Fibroblast of lung (primary cell): ENCODE results near the gene ABHD6.

Experiments
- EZH2 ChIP-seq: IDR thresholded peaks from 2 replicates; pipeline ENCODE4 v1.5.1; 2012; ENCODE audit warnings: low read length, control low read depth, mild to moderate bottlenecking; ENCODE audit errors: missing control alignments
- TF ChIP-seq, protein P1 (sequence below), 2 donors: IDR thresholded peaks in 1 of 2; conservative IDR thresholded peaks in 1 of 2; 1 replicate in 1 of 2; 2 replicates in 1 of 2; pipeline ENCODE4 v1.5.1; 2011 to 2012; ENCODE audit warnings: low read length in 2 of 2, control low read depth in 1 of 2, inconsistent platforms in 1 of 2, low read depth in 1 of 2, mild to moderate bottlenecking in 1 of 2

DNA sequence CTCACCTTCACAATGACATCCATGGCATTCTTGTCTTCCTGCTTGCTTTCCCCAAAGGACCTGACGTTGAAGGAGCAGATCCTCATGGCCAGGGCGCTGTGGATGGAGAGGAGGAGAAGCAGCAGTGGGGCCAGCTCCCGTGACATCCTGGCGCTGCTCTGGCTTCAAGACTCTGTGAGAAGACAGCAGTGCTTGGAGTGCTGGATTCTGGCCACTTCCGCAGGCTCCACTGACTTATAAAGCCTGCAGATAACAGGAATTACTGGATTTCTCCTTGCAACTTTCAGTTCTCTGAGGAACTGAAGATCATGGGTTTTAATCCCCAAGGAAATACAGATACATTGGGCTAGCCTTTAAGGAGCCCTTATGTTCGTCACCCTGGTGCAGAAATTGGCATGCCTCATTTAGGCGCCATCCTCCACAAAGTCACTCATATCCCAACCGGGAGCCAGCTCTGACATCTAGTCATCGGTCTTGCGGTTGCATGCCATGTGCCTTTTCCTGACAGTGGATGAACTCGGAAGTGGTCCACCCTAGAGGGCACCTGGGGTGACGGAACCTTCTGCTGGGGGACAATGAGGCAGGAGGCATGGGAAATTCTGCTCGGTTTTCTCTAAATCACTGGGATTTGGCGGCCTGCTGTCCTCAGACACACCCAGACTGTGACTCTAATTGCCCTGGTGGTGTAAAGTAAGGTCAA lies 26.7 kb upstream of the ABHD6 start, which contains the start of gene DNASE1L3:
- TF ChIP-seq, protein P1, sequence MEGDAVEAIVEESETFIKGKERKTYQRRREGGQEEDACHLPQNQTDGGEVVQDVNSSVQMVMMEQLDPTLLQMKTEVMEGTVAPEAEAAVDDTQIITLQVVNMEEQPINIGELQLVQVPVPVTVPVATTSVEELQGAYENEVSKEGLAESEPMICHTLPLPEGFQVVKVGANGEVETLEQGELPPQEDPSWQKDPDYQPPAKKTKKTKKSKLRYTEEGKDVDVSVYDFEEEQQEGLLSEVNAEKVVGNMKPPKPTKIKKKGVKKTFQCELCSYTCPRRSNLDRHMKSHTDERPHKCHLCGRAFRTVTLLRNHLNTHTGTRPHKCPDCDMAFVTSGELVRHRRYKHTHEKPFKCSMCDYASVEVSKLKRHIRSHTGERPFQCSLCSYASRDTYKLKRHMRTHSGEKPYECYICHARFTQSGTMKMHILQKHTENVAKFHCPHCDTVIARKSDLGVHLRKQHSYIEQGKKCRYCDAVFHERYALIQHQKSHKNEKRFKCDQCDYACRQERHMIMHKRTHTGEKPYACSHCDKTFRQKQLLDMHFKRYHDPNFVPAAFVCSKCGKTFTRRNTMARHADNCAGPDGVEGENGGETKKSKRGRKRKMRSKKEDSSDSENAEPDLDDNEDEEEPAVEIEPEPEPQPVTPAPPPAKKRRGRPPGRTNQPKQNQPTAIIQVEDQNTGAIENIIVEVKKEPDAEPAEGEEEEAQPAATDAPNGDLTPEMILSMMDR (conservative IDR thresholded peaks at IDR 0.05 in 1 of 2, IDR thresholded peaks at IDR 0.05 in 1 of 2; ENCODE audit: low read depth in 1 of 2, low read length in 2 of 2), result no peak
- TF ChIP-seq EZH2, result no peak
